ENCODE data around the gene INSR. TPM values are rescaled to one million over a fixed set of nuclear protein-coding genes. Genes with fewer than 3 reads are reported as not detected.

The INSR gene
- total RNA-seq, 2 experiments from 2014 or later = 0.87 to 1.0 TPM

DNA sequence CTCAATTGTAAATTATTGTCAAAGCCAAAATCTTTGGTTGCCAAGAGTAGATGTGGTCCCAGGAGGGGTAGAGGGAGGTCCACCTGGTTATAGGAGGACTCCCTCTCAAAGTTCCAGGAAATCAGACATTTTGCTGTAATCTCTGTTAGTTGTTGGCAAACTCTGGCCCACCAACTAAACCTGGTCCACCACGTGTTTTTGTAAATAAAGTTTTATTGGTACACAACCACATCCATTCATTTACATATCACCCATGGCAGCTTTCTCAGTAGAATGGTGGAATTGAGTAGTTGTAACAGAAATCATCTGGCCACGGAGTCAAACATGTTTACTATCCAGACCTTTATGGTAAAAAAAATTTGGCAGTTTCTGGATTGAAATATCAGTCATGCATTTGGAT is 154.1 kb downstream of the INSR start:
- H3K4me1 Mint-ChIP-seq (ENCODE audit: low read depth) = no peaks in the 10 kb centered on the region
- no peak overlapping the region for H3K27ac Mint-ChIP-seq
- TF ChIP-seq, protein P1, sequence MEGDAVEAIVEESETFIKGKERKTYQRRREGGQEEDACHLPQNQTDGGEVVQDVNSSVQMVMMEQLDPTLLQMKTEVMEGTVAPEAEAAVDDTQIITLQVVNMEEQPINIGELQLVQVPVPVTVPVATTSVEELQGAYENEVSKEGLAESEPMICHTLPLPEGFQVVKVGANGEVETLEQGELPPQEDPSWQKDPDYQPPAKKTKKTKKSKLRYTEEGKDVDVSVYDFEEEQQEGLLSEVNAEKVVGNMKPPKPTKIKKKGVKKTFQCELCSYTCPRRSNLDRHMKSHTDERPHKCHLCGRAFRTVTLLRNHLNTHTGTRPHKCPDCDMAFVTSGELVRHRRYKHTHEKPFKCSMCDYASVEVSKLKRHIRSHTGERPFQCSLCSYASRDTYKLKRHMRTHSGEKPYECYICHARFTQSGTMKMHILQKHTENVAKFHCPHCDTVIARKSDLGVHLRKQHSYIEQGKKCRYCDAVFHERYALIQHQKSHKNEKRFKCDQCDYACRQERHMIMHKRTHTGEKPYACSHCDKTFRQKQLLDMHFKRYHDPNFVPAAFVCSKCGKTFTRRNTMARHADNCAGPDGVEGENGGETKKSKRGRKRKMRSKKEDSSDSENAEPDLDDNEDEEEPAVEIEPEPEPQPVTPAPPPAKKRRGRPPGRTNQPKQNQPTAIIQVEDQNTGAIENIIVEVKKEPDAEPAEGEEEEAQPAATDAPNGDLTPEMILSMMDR (IDR thresholded peaks at IDR 0.05) = no peak
- H3K36me3 Mint-ChIP-seq (ENCODE audit: low read depth) = no peaks in the 10 kb centered on the region
- intact Hi-C loops (cut with micrococcal nuclease) = no loop called here
- no peaks in the 10 kb centered on the region for H3K27me3 Mint-ChIP-seq
- ATAC-seq (no peak), DNase-seq (no peak)
- H3K4me3 Mint-ChIP-seq = no peak overlapping the region
- ChIA-PET CTCF (interaction anchor here (0.8 to 1.5 kb wide), 3 partner anchors 8 to 23 kb away, joined by 3 to 5 read pairs (median 3); no protein-coding TSS in a partner anchor), POLR2A (interaction anchor here (0.6 kb wide), 1 partner anchor 38 kb away, joined by 3 read pairs; no protein-coding TSS in a partner anchor)
- H3K9me3 Mint-ChIP-seq = peaks cover 2% of the 10 kb centered on the region

DNA sequence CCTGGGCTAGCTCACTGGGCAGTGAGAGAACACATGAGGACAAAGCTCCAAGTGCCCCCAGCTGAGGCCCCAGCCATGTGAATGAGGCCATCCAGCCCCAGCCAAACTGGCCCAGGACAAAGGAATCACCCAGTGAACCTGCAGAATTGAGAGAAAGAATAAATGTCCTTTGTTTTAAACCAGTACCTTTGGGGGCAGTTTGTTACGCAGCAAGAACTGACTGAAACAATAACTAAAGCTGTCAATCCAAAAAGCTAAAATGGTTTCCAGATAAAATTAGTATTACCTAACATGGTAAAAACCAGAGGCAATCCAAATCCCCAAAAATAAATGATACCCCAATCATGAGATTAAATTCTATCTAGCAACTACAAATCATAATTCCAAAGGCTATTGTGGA is 155.1 kb downstream of the INSR start:
- ChIA-PET CTCF (interaction anchor here (1.5 kb wide), 1 partner anchor 9 kb away, joined by 5 read pairs; no protein-coding TSS in a partner anchor), POLR2A (no interaction called here)
- no peak for DNase-seq
- no peaks in the 10 kb centered on the region for H3K4me1 Mint-ChIP-seq (ENCODE audit: low read depth)
- no peak for ATAC-seq
- H3K27ac Mint-ChIP-seq = no peak overlapping the region
- H3K27me3 Mint-ChIP-seq = no peaks in the 10 kb centered on the region
- intact Hi-C loops (cut with micrococcal nuclease) = no loop called here
- no peak overlapping the region for H3K4me3 Mint-ChIP-seq
- H3K36me3 Mint-ChIP-seq (ENCODE audit: low read depth) = no peaks in the 10 kb centered on the region
- TF ChIP-seq, protein P1 (IDR thresholded peaks at IDR 0.05) = no peak
- peaks cover 2% of the 10 kb centered on the region for H3K9me3 Mint-ChIP-seq

DNA sequence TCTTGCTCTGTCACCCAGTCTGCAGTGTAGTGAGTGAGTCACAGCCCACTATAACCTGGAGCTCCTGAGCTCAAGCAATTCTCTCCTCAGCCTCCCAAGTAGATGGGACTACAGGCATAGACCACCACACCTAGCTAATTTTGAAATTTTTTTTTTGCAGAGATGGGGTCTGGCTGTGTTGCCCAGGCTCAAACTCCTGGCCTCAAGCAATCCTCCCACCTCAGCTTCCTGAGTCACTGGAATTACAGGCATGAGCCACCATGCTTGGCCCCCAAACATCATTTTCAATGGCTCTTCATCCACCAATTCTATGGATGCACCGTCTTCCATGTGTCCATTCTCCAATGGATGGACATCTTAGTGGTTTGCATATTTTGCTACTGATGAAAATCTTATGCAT is 155.8 kb downstream of the INSR start:
- ATAC-seq = no peak
- TF ChIP-seq, protein P1 (IDR thresholded peaks at IDR 0.05) = no peak
- no peaks in the 10 kb centered on the region for H3K4me1 Mint-ChIP-seq (ENCODE audit: low read depth)
- H3K36me3 Mint-ChIP-seq (ENCODE audit: low read depth) = no peaks in the 10 kb centered on the region
- no peak overlapping the region for H3K4me3 Mint-ChIP-seq
- peaks cover 2% of the 10 kb centered on the region for H3K9me3 Mint-ChIP-seq
- POLR2A ChIA-PET = no interaction called here
- no peak overlapping the region for H3K27ac Mint-ChIP-seq
- intact Hi-C loops (cut with micrococcal nuclease) = no loop called here
- no peak for DNase-seq
- CTCF ChIA-PET = interaction anchor here (1.5 to 1.6 kb wide), 2 partner anchors 10 to 188 kb away, joined by 4 to 5 read pairs; no protein-coding TSS in a partner anchor
- H3K27me3 Mint-ChIP-seq = no peaks in the 10 kb centered on the region

DNA sequence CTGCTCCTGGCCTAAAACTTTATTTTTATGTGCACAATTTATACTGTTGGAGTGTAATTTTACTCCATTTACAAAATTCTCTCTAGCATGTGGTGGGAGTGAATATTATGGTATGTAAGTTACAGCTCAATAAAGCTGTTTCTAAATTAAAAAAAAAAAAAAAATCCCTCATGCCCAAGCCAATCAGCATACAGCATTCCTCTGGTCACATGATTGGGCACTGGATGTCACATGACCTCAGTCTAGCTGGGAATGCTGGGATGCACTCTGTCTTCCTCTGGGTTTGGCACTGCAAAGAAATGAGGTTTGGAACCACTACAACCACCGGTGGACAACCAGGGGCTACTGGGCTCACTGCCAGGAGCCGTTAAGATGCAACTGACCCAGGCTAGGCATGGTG is 157.1 kb downstream of the INSR start:
- ChIA-PET POLR2A (no interaction called here), CTCF (interaction anchor here (1.6 kb wide), 1 partner anchor 190 kb away, joined by 4 read pairs; no protein-coding TSS in a partner anchor)
- no peak for ATAC-seq
- intact Hi-C loops (cut with micrococcal nuclease) = no loop called here
- H3K36me3 Mint-ChIP-seq (ENCODE audit: low read depth) = no peaks in the 10 kb centered on the region
- H3K9me3 Mint-ChIP-seq = peaks cover 2% of the 10 kb centered on the region
- no peaks in the 10 kb centered on the region for H3K27me3 Mint-ChIP-seq
- H3K27ac Mint-ChIP-seq = no peak overlapping the region
- H3K4me1 Mint-ChIP-seq (ENCODE audit: low read depth) = no peaks in the 10 kb centered on the region
- TF ChIP-seq, protein P1 (IDR thresholded peaks at IDR 0.05) = no peak
- no peak for DNase-seq
- no peak overlapping the region for H3K4me3 Mint-ChIP-seq

DNA sequence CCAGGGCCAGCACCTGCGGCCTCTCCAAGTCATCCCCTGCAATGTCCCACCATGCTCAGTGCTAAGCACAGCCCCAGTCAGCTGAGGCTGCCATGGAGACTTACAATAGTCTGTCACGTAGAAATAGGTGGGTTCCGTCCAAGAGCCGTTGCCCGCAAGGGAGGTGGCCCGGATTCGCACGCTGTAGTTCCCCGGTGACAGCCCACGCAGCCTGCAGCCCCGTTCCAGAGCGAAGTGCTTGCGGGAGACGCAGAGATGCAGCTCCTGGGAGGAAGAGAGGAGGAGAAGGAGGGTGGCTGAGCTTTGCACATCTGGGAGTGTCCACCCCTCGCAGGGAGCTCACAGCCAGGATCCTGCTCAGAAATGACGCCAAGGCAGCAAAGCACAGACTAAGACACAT is 162.2 kb downstream of the INSR start:
- Mint-ChIP-seq H3K9me3 (peaks cover 3% of the 10 kb centered on the region), H3K27me3 (no peaks in the 10 kb centered on the region), H3K36me3 (ENCODE audit: low read depth) (no peaks in the 10 kb centered on the region), H3K4me1 (ENCODE audit: low read depth) (no peaks in the 10 kb centered on the region), H3K27ac (no peak overlapping the region), H3K4me3 (no peak overlapping the region)
- intact Hi-C loops (cut with micrococcal nuclease) = no loop called here
- TF ChIP-seq, protein P1 (IDR thresholded peaks at IDR 0.05) = no peak
- no peak for DNase-seq
- POLR2A ChIA-PET = interaction anchor here (0.6 kb wide), 1 partner anchor 33 kb away, joined by 3 read pairs; no protein-coding TSS in a partner anchor
- CTCF ChIA-PET = no interaction called here
- ATAC-seq = no peak

Measured in activated CD8-positive, alpha-beta T cell treated with anti-CD3 and anti-CD28 coated beads for 36 hours (primary cell).